ENCODE measurements around the gene BCHE.

The BCHE gene

GRCh38 chr3:165749821-165750220 is 87.4 kb downstream of the BCHE start:
- no peak for DNase-seq (ENCODE audit: low read depth in 2 of 2)

- no peak for DNase-seq (ENCODE audit: low read depth in 2 of 2)
Measured at GRCh38 chr3:165749241-165749640, 88.0 kb downstream of the BCHE start.

GRCh38 chr3:165748094-165748493 is 89.1 kb downstream of the BCHE start:
- no peak for DNase-seq (ENCODE audit: low read depth in 2 of 2)

DNA sequence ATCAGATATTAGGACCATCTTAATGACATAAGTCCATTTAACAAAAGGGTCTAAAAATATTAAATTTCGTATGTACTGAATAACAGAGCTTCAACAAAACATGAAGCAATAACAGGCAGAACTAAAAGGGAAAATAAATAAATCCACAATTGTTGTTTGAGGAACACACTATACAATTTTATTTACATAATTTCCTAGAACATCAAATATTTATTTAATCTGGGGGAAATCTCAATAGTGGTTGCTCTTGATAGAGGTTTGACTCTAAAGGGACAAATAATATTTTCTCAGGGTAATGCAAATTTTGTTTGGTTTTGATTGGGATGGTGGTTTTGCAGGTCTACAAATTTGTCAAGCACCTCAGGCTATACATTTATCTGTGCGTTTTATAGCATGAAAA is 90.3 kb downstream of the BCHE start:
- DNase-seq (ENCODE audit: low read depth in 2 of 2): no peak

- no peak for DNase-seq (ENCODE audit: low read depth in 2 of 2)
Measured at GRCh38 chr3:165744025-165744424, 93.2 kb downstream of the BCHE start.

DNA sequence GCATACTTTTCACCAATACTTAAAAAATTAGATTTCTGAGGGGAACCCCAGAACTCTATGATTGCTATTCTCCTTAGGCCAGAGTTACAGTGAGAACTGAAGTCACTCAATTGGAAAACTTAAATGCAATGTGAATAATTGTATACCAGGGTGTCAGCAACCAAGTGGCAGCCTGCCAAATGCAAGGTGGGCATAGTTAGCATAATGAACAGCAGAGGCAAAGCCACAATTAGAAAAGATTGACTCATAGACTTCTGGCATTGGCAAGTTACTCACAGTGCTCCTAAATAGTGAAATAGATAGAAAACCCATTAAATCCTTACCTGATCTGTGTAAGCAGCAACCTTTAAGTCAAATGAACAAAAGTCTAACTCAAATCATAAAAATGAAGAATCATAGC is 94.9 kb downstream of the BCHE start:
- DNase-seq (ENCODE audit: low read depth in 2 of 2): no peak

DNA sequence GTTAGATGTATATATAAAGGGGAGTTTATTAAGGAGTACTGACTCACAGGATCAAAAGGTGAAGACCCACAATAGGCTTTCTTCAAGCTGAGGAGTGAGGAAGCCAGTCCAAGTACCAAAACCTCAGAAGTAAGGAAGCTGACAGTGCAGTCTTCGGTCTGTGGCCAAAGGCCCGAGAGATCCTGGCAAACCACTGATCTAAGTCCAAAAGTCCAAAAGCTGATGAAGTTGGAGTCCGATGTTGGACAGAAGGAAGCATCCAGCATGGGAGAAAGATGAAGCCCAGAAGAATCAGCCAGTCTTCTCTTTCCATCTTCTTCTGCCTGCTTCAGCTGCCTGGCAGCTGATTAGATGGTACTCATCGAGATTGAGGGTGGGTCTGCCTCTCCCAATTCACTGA is 107.5 kb downstream of the BCHE start:
- DNase-seq (ENCODE audit: low read depth in 2 of 2): no peak

DNA sequence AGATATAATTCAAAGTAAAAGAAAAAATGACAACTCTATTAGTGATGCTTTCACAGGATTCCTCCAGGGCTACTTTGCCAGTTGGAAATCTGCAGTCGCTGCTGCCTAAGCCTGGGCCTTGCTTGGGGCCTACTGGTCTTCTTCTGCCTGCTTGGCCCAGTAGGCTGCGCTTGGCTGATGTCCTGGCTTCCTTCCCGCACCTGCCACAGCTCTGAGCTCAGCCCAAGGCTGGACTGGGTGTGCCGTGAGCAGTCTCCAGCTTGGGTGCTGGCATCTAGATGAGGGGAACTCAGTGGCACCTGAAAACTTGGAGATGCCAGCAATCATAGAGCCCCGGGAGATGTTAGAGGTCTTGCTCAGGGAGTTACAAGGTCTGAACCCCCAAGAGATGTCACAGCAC is 108.3 kb downstream of the BCHE start:
- no peak for DNase-seq (ENCODE audit: low read depth in 2 of 2)

DNA sequence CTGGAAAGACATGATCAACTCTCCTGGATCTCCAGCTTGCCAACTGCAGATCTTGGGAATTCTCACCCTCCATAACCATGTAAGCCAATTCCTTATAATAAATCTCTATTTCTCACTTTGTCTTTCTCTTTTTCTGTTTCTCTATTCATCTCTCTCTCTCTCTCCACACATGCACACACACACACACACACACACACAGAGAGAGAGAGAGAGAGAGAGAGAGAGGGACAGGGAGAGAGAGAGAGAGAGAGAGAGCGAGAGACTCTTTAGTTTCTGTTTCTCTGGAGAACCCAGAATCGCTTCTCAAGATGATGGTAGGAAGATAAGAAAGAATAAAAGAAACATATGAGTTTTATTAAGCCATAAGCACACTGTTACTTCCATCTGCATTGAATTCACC is 111.9 kb downstream of the BCHE start:
- DNase-seq (ENCODE audit: low read depth in 2 of 2): no peak
